Measurements from ENCODE around the gene SFPQ.
"Not testable (repeated sequence)": the region's sequence is repeated elsewhere in the genome, so short reads cannot be mapped to it uniquely, and the experiment has no call there.

The SFPQ gene

GRCh38 chr1:35192853-35193664 is at the start of gene SFPQ:
Gene SFPQ (minus strand): TSS chr1:35193145. CDS start chr1:35193049, 96 bp downstream.
- DNase-seq (ENCODE audit: low read depth in 2 of 2) = peak; percentile 89 to 90

DNA sequence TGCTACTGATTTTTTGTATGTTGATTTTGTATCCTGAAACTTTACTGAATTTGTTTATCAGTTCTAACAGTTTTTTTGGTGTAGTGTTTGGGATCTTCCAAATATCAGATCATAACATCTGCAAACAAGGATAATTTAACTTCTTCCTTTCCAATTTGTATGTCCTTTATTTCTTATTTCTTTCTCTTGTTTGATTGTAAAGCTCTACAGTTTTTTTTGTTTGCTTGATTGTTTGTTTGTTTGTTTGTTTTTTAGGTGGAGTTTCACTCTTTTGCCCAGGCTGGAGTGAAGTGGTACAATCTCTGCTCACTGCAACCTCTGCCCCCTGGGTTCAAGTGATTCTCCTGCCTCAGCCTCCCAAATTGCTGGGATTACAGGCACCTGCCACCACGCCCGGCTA is 43.8 kb upstream of the SFPQ start:
- not testable (repeated sequence) for DNase-seq (ENCODE audit: low read depth in 2 of 2)

DNA sequence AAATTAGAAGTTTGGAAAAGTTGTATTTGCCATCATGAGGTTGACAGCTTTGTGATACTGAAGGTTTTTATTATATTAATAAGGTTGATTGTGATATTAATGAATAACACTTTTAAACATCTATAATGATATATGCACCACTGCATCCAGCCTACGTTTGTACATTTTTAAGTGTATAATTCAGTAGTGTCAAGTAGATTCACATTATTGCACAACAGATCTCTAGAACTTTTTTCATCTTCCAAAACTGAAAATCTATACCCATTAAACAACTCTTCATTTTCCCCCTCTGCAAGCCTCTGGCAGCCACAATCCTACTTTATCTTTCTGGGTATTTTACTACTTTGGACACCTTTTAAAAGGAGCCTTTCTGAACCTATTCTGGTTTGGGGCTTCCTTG is 38.3 kb upstream of the SFPQ start:
- no peak for DNase-seq (ENCODE audit: low read depth in 2 of 2)

DNA sequence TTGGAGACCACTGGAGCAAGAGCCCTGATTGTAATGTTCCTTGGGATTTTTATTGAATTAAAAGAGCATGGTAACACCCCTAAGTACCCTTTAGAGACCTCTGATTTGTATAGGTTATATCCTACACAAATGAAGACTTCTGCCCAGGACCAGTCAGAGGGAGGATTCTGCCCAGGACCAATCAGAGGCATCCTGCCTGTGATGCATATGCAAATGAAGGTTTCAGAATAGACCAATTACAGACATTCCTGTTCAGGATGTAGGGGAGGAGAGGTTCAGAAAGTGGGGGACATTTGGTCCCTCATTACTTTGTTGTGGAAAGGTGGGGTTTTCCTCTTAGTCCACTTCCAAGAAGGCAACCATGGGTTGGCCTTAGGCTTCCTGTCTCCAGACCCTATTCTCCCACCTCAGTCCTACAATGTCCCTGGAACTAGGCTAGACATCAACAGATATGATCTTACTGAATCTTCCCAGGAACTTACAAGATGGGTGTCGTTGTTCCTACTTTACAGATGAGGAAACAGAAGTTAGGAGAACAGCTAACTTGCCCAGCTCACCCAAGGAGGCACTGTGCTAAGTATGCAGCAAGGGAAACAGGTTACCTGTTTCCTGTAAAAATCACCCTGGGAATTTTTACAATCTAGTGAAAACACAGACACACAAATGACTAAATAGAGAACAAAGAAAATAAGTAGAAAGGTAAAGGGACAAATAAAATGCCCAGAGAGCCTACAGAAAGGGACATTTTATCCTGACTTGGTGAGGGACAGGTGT is 36.8 kb upstream of the SFPQ start:
- no peak for DNase-seq (ENCODE audit: low read depth in 2 of 2)

- no peak for DNase-seq (ENCODE audit: low read depth in 2 of 2)
Observed at GRCh38 chr1:35226546-35226945, 33.6 kb upstream of the SFPQ start.

DNA sequence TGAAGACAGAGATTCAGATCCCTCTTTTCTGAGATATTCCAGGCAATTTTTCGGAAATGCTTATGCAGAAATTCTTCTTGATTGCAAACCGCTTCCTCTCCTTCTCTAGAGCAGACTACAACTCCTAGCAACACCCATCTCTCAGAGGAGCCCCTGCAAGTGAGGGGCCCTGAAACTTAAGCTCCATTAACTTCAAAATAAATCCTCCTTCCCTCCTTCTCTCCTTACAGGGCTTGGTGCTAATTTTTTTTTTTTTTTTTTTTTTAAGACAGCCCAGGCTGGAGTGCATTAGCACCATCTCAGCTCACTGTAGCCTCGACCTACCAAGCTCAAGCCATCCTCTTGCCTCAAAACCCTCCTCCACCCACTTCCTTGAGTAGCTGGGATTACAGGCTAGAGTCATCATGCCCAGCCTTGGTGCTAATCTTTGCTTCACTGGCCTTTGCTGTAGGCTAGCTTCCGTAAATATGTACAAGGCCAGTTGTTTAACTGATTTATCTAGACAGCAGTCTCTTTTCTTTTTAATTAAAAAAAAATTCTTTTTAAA is 30.2 kb upstream of the SFPQ start:
- DNase-seq (ENCODE audit: low read depth in 2 of 2) = no peak

- no peak for DNase-seq (ENCODE audit: low read depth in 2 of 2)
Observed at GRCh38 chr1:35222322-35223083, 29.6 kb upstream of the SFPQ start.

GRCh38 chr1:35220976-35221375 is 28.0 kb upstream of the SFPQ start:
- DNase-seq (ENCODE audit: low read depth in 2 of 2) = no peak

GRCh38 chr1:35215346-35215745 is 22.4 kb upstream of the SFPQ start:
- no peak for DNase-seq (ENCODE audit: low read depth in 2 of 2)

- DNase-seq (ENCODE audit: low read depth in 2 of 2) = no peak
Observed at GRCh38 chr1:35211120-35211414, 18.1 kb upstream of the SFPQ start.

DNA sequence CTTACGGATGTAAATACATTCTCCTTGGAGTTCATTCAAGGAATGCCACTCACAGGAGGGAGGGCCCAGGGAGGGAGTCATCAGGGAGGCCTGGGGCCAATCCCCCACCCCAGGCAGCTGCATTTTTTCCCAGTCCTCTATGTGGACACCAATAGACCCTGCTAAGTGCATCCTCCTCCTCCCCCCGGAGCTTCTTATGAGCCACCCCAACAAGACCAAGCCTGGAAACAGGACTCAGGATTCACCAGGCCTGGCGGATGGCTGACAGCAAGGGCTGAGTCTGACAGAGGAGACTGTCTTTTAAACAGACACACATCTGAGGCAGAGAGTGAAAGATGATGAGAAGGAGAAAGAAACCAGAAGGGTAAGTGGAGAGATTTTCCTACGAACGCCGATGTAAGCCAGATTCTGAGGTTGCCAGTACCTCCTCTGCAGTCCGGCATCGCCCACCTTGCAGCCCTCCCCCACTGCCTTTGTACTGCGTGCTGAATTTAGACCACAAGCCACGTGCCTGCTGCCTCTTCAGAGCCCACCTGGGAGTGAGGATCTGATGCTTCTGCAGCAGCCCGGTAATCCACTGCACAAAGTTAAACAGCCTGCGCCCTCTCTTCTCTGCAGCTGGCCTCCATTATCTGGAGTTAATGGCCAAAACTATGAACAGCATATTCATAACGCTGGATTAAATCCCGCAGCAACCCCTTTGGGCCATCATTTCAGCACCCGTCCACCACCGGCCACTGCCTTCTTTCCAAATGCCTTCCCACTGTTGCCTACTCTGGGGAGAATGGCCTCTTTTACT is 17.6 kb upstream of the SFPQ start:
- no peak for DNase-seq (ENCODE audit: low read depth in 2 of 2)

- no peak for DNase-seq (ENCODE audit: low read depth in 2 of 2)
Observed at GRCh38 chr1:35203295-35203694, 10.3 kb upstream of the SFPQ start.

DNA sequence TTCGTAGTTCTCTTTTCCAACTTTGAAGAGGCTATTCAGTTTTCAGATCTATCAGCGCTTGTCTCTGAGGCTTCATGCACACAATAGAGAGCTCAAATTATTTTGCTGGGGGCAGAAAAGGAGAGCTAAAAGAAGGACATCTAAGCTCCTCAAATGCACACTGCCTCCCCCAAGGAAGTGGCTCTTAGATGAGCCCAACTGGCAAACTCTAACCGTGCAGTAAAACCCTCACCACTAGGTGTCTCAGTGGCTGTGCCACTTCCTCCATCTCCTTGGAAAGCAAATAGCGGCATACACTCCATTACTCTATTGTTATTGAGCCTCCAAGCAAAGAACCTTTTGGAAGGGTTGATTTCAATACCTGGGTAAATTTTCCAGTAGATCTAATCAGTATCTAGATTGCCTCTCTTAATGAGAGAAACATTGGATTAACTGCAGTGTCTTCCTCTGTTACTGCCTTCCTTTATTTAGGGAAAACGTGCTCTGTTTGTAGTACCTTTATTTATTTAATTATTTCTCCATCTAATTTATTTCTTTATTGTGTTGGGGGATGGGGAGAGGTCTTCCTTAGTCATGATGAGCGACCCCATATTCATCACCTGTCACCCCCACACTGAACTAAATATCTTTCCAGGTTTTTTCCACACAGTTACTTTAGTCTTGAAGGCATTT is 9.2 kb upstream of the SFPQ start:
- DNase-seq (ENCODE audit: low read depth in 2 of 2) = peak; percentile 33 to 55

DNA sequence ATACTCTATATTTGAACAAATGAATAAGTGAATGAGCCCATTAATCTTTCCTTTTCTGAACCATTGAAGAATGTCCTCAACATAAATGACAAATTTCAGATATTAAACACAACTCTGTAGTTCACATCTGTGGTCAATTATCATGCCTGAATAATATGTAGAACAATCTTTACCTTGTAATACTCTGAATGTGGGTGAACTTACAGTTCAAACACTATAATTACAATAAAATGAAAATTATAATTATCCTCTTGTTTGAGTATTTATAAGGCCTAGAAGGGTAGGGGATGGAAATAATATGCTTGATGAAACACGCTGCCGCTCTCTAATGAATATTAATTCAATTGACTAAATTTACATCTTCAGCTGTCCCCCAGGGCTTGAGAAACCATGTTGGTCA is 8.7 kb upstream of the SFPQ start:
- DNase-seq (ENCODE audit: low read depth in 2 of 2) = no peak

GRCh38 chr1:35192056-35192852 is 691 bp downstream of the SFPQ start:
- peak; percentile 83 to 87 for DNase-seq (ENCODE audit: low read depth in 2 of 2)

DNA sequence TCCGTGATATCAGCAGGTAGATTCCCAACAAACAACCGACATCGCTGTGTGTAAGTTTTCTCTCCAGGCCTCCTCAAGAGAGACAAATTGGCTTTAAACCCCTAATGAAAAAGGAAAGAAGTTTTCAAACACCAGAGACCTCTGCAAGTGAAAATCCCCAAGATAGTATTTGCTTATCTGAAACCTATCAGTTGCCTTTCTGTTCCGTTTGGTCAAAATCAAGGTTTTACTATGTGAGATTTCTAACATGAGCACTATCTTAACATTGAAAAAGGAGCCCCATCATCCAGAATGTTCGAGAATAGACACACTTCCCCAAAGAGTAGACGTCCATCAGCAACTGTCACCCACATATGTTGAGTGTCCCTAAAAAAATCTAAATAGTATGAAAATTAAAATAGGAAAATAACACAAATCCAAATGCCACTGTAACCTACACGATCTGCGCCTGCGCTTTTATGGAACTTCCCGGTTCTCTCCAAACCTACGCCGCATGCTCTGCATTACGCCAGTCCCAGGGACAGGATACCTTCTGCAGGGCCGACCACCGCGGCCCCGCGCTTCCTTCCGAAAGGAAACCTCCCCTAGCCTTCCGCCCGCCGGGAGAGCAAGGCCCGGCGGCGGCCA is 1.4 kb downstream of the SFPQ start:
- no peak for DNase-seq (ENCODE audit: low read depth in 2 of 2)

GRCh38 chr1:35190784-35191183 is 2.2 kb downstream of the SFPQ start:
- no peak for DNase-seq (ENCODE audit: low read depth in 2 of 2)

GRCh38 chr1:35188578-35189392 is 4.2 kb downstream of the SFPQ start:
- no peak for DNase-seq (ENCODE audit: low read depth in 2 of 2)
